ENCODE results near the gene ASTN1.

Gene ASTN1

GRCh38 chr1:176926330-176927086 lies 238.0 kb downstream of the ASTN1 start:
- no peaks in the 10 kb centered on the region for H3K9me3 ChIP-seq (ENCODE audit: insufficient read depth, low read depth, low read length)

GRCh38 chr1:176925223-176925622 lies 239.3 kb downstream of the ASTN1 start:
- no peaks in the 10 kb centered on the region for H3F3A ChIP-seq (ENCODE audit: low read depth)
- no peak overlapping the region for H2AFZ ChIP-seq (ENCODE audit: low read length)
- no peak overlapping the region for H3K4me3 ChIP-seq (ENCODE audit: low read length, poor library complexity, severe bottlenecking)
- H3K9ac ChIP-seq (ENCODE audit: low read depth, low read length, poor library complexity, severe bottlenecking): no peak overlapping the region
- H3K9me2 ChIP-seq (replicated peaks; ENCODE audit: low read depth, low read length): no peaks in the 10 kb centered on the region
- H3K27me3 ChIP-seq (ENCODE audit: insufficient read depth, low read length, poor library complexity, severe bottlenecking): no peaks in the 10 kb centered on the region
- no peaks in the 10 kb centered on the region for H3K36me3 ChIP-seq (ENCODE audit: insufficient read depth, low read length)
- H3K4me1 ChIP-seq (ENCODE audit: insufficient read depth, low read length, poor library complexity, severe bottlenecking): no peaks in the 10 kb centered on the region
- TF ChIP-seq EZH2phosphoT487 (IDR thresholded peaks at IDR 0.05; ENCODE audit: borderline replicate concordance): no peak
- TF ChIP-seq CTCF (conservative IDR thresholded peaks at IDR 0.05; ENCODE audit: low read length): no peak
- no peaks in the 10 kb centered on the region for H3K9me3 ChIP-seq (ENCODE audit: insufficient read depth, low read depth, low read length)
- H4K20me1 ChIP-seq (ENCODE audit: insufficient read depth, low read length, poor library complexity, severe bottlenecking): no peaks in the 10 kb centered on the region
- no peak overlapping the region for H3K4me2 ChIP-seq (ENCODE audit: low read depth, low read length, poor library complexity, severe bottlenecking)
- no peaks in the 10 kb centered on the region for H3K79me2 ChIP-seq (ENCODE audit: insufficient read depth, low read length)

More at GRCh38 chr1:176926330-176927086, 238.0 kb downstream of the ASTN1 start:
- H3K36me3 ChIP-seq (ENCODE audit: insufficient read depth, low read length): no peaks in the 10 kb centered on the region
- no peaks in the 10 kb centered on the region for H3K27me3 ChIP-seq (ENCODE audit: insufficient read depth, low read length, poor library complexity, severe bottlenecking)
- no peak overlapping the region for H3K4me3 ChIP-seq (ENCODE audit: low read length, poor library complexity, severe bottlenecking)
- no peaks in the 10 kb centered on the region for H3K9me2 ChIP-seq (replicated peaks; ENCODE audit: low read depth, low read length)
- no peak overlapping the region for H3K4me2 ChIP-seq (ENCODE audit: low read depth, low read length, poor library complexity, severe bottlenecking)
- no peaks in the 10 kb centered on the region for H3K79me2 ChIP-seq (ENCODE audit: insufficient read depth, low read length)
- H3K4me1 ChIP-seq (ENCODE audit: insufficient read depth, low read length, poor library complexity, severe bottlenecking): no peaks in the 10 kb centered on the region
- no peak overlapping the region for H3K9ac ChIP-seq (ENCODE audit: low read depth, low read length, poor library complexity, severe bottlenecking)
- H3F3A ChIP-seq (ENCODE audit: low read depth): no peaks in the 10 kb centered on the region
- H2AFZ ChIP-seq (ENCODE audit: low read length): no peak overlapping the region
- H4K20me1 ChIP-seq (ENCODE audit: insufficient read depth, low read length, poor library complexity, severe bottlenecking): no peaks in the 10 kb centered on the region
- no peak for TF ChIP-seq CTCF (conservative IDR thresholded peaks at IDR 0.05; ENCODE audit: low read length)
- no peak for TF ChIP-seq EZH2phosphoT487 (IDR thresholded peaks at IDR 0.05; ENCODE audit: borderline replicate concordance)

- no peaks in the 10 kb centered on the region for H3F3A ChIP-seq (ENCODE audit: low read depth)
- no peak overlapping the region for H3K4me3 ChIP-seq (ENCODE audit: low read length, poor library complexity, severe bottlenecking)
- H3K9me3 ChIP-seq (ENCODE audit: insufficient read depth, low read depth, low read length): no peaks in the 10 kb centered on the region
- no peak overlapping the region for H3K4me2 ChIP-seq (ENCODE audit: low read depth, low read length, poor library complexity, severe bottlenecking)
- H3K9ac ChIP-seq (ENCODE audit: low read depth, low read length, poor library complexity, severe bottlenecking): no peak overlapping the region
- H3K9me2 ChIP-seq (replicated peaks; ENCODE audit: low read depth, low read length): no peaks in the 10 kb centered on the region
- H3K27me3 ChIP-seq (ENCODE audit: insufficient read depth, low read length, poor library complexity, severe bottlenecking): no peaks in the 10 kb centered on the region
- no peak overlapping the region for H2AFZ ChIP-seq (ENCODE audit: low read length)
- H3K79me2 ChIP-seq (ENCODE audit: insufficient read depth, low read length): no peaks in the 10 kb centered on the region
- H4K20me1 ChIP-seq (ENCODE audit: insufficient read depth, low read length, poor library complexity, severe bottlenecking): no peaks in the 10 kb centered on the region
- TF ChIP-seq EZH2phosphoT487 (IDR thresholded peaks at IDR 0.05; ENCODE audit: borderline replicate concordance) (no peak), CTCF (conservative IDR thresholded peaks at IDR 0.05; ENCODE audit: low read length) (no peak)
- H3K4me1 ChIP-seq (ENCODE audit: insufficient read depth, low read length, poor library complexity, severe bottlenecking): no peaks in the 10 kb centered on the region
- H3K36me3 ChIP-seq (ENCODE audit: insufficient read depth, low read length): no peaks in the 10 kb centered on the region
These were observed 241.2 kb downstream of the ASTN1 start for GRCh38 chr1:176923283-176923682.

Measured in Loucy (cell line).